OCI-LY7 (cell line): ENCODE data around the gene FAM217A. TPM values are rescaled to one million over a fixed set of nuclear protein-coding genes. Genes with fewer than 3 reads are reported as not detected.
"Not testable (repeated sequence)": the region's sequence is repeated elsewhere in the genome, so short reads cannot be mapped to it uniquely, and the experiment has no call there.

ENCODE experiments used
- BruUV-seq: library from RNA; stranded (reverse); fragments of 400-500 nt; replicated peaks from 2 replicates; lab custom pipeline; 2021; lab: Mats Ljungman, UMichigan
- CTCF ChIA-PET: fragments of 300-600 bp; sonication (Branson Sonifier 250); formaldehyde crosslinking; loops from one replicate; lab custom pipeline; 2022; ENCODE audit warnings: antibody characterized with exemption; ENCODE audit not compliant: unreplicated experiment; lab: Charles Lee
- POLR2A ChIA-PET: fragments of 300-600 bp; sonication (Branson Sonifier 250); formaldehyde crosslinking; loops from one replicate; lab custom pipeline; 2022; ENCODE audit warnings: antibody characterized with exemption; lab: Charles Lee
- DNase-seq: peaks from one replicate; pipeline ENCODE4 v3.0.0-alpha.2; 2015; ENCODE audit warnings: low spot score
- H2AFZ ChIP-seq: fragments of 200-600 bp; sonication (generic), shearing (Covaris generic); 2 replicates; pipeline ENCODE4 v1.6.1; 2014; ENCODE audit warnings: mild to moderate bottlenecking, antibody characterized with exemption, low read length, moderate library complexity
- H3K27ac ChIP-seq: fragments of 200-600 bp; sonication (generic); 2 replicates; pipeline ENCODE4 v1.5.1; 2014; ENCODE audit warnings: mixed run types, low read depth, mild to moderate bottlenecking, moderate library complexity, low read length, inconsistent platforms; ENCODE audit not compliant: poor library complexity, severe bottlenecking
- H3K36me3 ChIP-seq: fragments of 200-600 bp; sonication (generic); 2 replicates; pipeline ENCODE4 v1.6.1; 2014; ENCODE audit warnings: mild to moderate bottlenecking, antibody characterized with exemption, low read length, moderate library complexity, mixed read lengths; ENCODE audit not compliant: insufficient read depth
- H3K4me1 ChIP-seq: fragments of 200-600 bp; sonication (generic); 2 replicates; pipeline ENCODE4 v1.5.1; 2014; ENCODE audit warnings: mild to moderate bottlenecking, low read length; ENCODE audit not compliant: insufficient read depth, poor library complexity, severe bottlenecking
- H3K4me2 ChIP-seq: fragments of 200-600 bp; sonication (generic); 2 replicates; pipeline ENCODE4 v1.6.1; 2014; ENCODE audit warnings: mild to moderate bottlenecking, low read length
- H3K4me3 ChIP-seq: fragments of 200-600 bp; sonication (generic); 2 replicates; pipeline ENCODE4 v1.5.1; 2014; ENCODE audit warnings: mild to moderate bottlenecking, low read depth, low read length; ENCODE audit not compliant: poor library complexity, severe bottlenecking
- H3K79me2 ChIP-seq: fragments of 200-600 bp; sonication (generic); 2 replicates; pipeline ENCODE4 v1.6.1; 2016; ENCODE audit warnings: low read depth, mild to moderate bottlenecking, low read length, moderate library complexity, mixed read lengths; ENCODE audit not compliant: insufficient read depth
- H3K9me2 ChIP-seq: fragments of 200-600 bp; sonication (generic); 2 replicates; pipeline ENCODE4 v1.6.1; 2016; ENCODE audit warnings: mild to moderate bottlenecking, low read length, mixed read lengths; ENCODE audit not compliant: insufficient read depth
- H3K9me3 ChIP-seq: fragments of 200-600 bp; sonication (generic); 2 replicates; pipeline ENCODE4 v1.6.1; 2014; ENCODE audit warnings: mild to moderate bottlenecking, mixed run types, low read length, mixed read lengths
- H4K20me1 ChIP-seq: fragments of 200-600 bp; sonication (generic); 2 replicates; pipeline ENCODE4 v1.6.1; 2014; ENCODE audit warnings: mild to moderate bottlenecking, antibody characterized with exemption, low read length, moderate library complexity, mixed read lengths; ENCODE audit not compliant: insufficient read depth
- CTCF ChIP-seq: fragments of 200-600 bp; sonication (generic); conservative IDR thresholded peaks from 2 replicates; pipeline ENCODE4 v1.5.1; 2014; ENCODE audit warnings: mild to moderate bottlenecking, antibody characterized with exemption, low read length, moderate library complexity, mixed read lengths
- EZH2phosphoT487 ChIP-seq: fragments of 200-600 bp; sonication (generic); IDR thresholded peaks from 2 replicates; pipeline ENCODE4 v1.6.1; 2018; ENCODE audit warnings: low read depth, borderline replicate concordance, mild to moderate bottlenecking, mixed run types, antibody characterized with exemption, low read length, moderate library complexity, mixed read lengths
- intact Hi-C: fragments of 100-400 bp; cut with micrococcal nuclease; formaldehyde crosslinking; loops from one replicate; pipeline ENCODE4 v1.10.0; 2022; ENCODE audit not compliant: unreplicated experiment
- total RNA-seq, 2 experiments: library from RNA; depleted of rRNA in 1 of 2; stranded (reverse); fragments of >200 nt in 1 of 2; shearing (Covaris generic) in 1 of 2; gene quantifications; 2 replicates each; pipeline ENCODE4 v1.2.3, GENCODE V29; 2014 to 2022

Gene FAM217A
- total RNA-seq, 2 experiments from 2014 or later = not detected

GRCh38 chr6:4100655-4101054 lies 21.7 kb upstream of the FAM217A start:
- no TSS peak for BruUV-seq

GRCh38 chr6:4093288-4093687 lies 14.4 kb upstream of the FAM217A start:
- H3K9me2 ChIP-seq = no peaks in the 10 kb centered on the region
- POLR2A ChIA-PET = no interaction called here
- no peaks in the 10 kb centered on the region for H3K4me1 ChIP-seq
- no TSS peak for BruUV-seq
- no peak overlapping the region for H3K4me2 ChIP-seq
- H2AFZ ChIP-seq = no peak overlapping the region
- TF ChIP-seq CTCF (no peak), EZH2phosphoT487 (no peak)
- no peak overlapping the region for H3K27ac ChIP-seq
- H3K36me3 ChIP-seq = no peaks in the 10 kb centered on the region
- CTCF ChIA-PET = no interaction called here
- intact Hi-C loops = no loop called here
- no peak for DNase-seq
- no peak overlapping the region for H3K4me3 ChIP-seq
- no peaks in the 10 kb centered on the region for H3K9me3 ChIP-seq
- H4K20me1 ChIP-seq = no peaks in the 10 kb centered on the region
- H3K79me2 ChIP-seq = no peaks in the 10 kb centered on the region

More at GRCh38 chr6:4100655-4101054, 21.7 kb upstream of the FAM217A start:
- no peaks in the 10 kb centered on the region for H3K9me2 ChIP-seq
- H3K9me3 ChIP-seq = no peaks in the 10 kb centered on the region
- H3K4me1 ChIP-seq = no peaks in the 10 kb centered on the region
- no peaks in the 10 kb centered on the region for H3K36me3 ChIP-seq
- DNase-seq = no peak
- no peak overlapping the region for H2AFZ ChIP-seq
- no peak overlapping the region for H3K4me3 ChIP-seq
- H3K79me2 ChIP-seq = no peaks in the 10 kb centered on the region
- H3K4me2 ChIP-seq = no peak overlapping the region
- CTCF ChIA-PET = no interaction called here
- no peak overlapping the region for H3K27ac ChIP-seq
- intact Hi-C loops = no loop called here
- no peak for TF ChIP-seq EZH2phosphoT487
- TF ChIP-seq CTCF = no peak
- POLR2A ChIA-PET = interaction anchor here (0.6 kb wide), 1 partner anchor 957 kb away, joined by 4 read pairs; no protein-coding TSS in a partner anchor
- no peaks in the 10 kb centered on the region for H4K20me1 ChIP-seq

GRCh38 chr6:4091941-4092340 lies 13.0 kb upstream of the FAM217A start:
- Histone ChIP-seq H3K4me2 (no peak overlapping the region), H3K4me1 (no peaks in the 10 kb centered on the region), H3K9me3 (no peaks in the 10 kb centered on the region), H3K36me3 (no peaks in the 10 kb centered on the region), H3K79me2 (no peaks in the 10 kb centered on the region), H3K27ac (no peak overlapping the region), H3K9me2 (no peaks in the 10 kb centered on the region), H2AFZ (no peak overlapping the region), H3K4me3 (no peak overlapping the region), H4K20me1 (no peaks in the 10 kb centered on the region)
- ChIA-PET POLR2A (no interaction called here), CTCF (no interaction called here)
- no peak for DNase-seq
- BruUV-seq = no TSS peak
- TF ChIP-seq EZH2phosphoT487 (no peak), CTCF (no peak)
- intact Hi-C loops = no loop called here

GRCh38 chr6:4090043-4090442 lies 11.1 kb upstream of the FAM217A start:
- H3K9me2 ChIP-seq, H3K36me3 ChIP-seq, BruUV-seq, H3K9me3 ChIP-seq, H3K79me2 ChIP-seq, H3K27ac ChIP-seq, H3K4me3 ChIP-seq, H4K20me1 ChIP-seq, H3K4me2 ChIP-seq, H2AFZ ChIP-seq, H3K4me1 ChIP-seq, intact Hi-C loops, CTCF ChIA-PET, DNase-seq: not testable (repeated sequence)
- POLR2A ChIA-PET = interaction anchor here (1.3 kb wide), 1 partner anchor 48 kb away, joined by 3 read pairs; no protein-coding TSS in a partner anchor
